ENCODE data around the gene RTN3.

The RTN3 gene

GRCh38 chr11:63749624-63750023 lies 68.3 kb downstream of the RTN3 start:
- Histone ChIP-seq H3K27ac (ENCODE audit: low read length) (no peak overlapping the region), H3K9me3 (ENCODE audit: control insufficient read depth, low read depth, low read length) (no peaks in the 10 kb centered on the region), H3K36me3 (ENCODE audit: control insufficient read depth, low read depth, low read length) (peaks cover 36% of the 10 kb centered on the region), H3K9ac (ENCODE audit: low read length) (no peak overlapping the region), H3K27me3 (ENCODE audit: control insufficient read depth, insufficient read depth, low read length) (no peaks in the 10 kb centered on the region), H3K4me3 (ENCODE audit: low read length) (no peak overlapping the region), H3K4me1 (ENCODE audit: control insufficient read depth, low read depth, low read length) (no peaks in the 10 kb centered on the region)

GRCh38 chr11:63756919-63757761 lies 75.8 kb downstream of the RTN3 start:
- Histone ChIP-seq H3K27me3 (ENCODE audit: control insufficient read depth, insufficient read depth, low read length) (no peaks in the 10 kb centered on the region), H3K27ac (ENCODE audit: low read length) (no peak overlapping the region), H3K36me3 (ENCODE audit: control insufficient read depth, low read depth, low read length) (peaks cover 40% of the 10 kb centered on the region)

GRCh38 chr11:63760487-63761079 lies 79.3 kb downstream of the RTN3 start:
- peaks cover 20% of the 10 kb centered on the region for H3K36me3 ChIP-seq (ENCODE audit: control insufficient read depth, low read depth, low read length)
- no peak overlapping the region for H3K27ac ChIP-seq (ENCODE audit: low read length)
- peaks cover 19% of the 10 kb centered on the region for H3K4me1 ChIP-seq (ENCODE audit: control insufficient read depth, low read depth, low read length)
- H3K9me3 ChIP-seq (ENCODE audit: control insufficient read depth, low read depth, low read length) = no peaks in the 10 kb centered on the region
- no peak overlapping the region for H3K9ac ChIP-seq (ENCODE audit: low read length)
- peak overlapping the region; percentile 77 for H3K4me3 ChIP-seq (ENCODE audit: low read length)
- H3K27me3 ChIP-seq (ENCODE audit: control insufficient read depth, insufficient read depth, low read length) = no peaks in the 10 kb centered on the region

More at GRCh38 chr11:63756919-63757761, 75.8 kb downstream of the RTN3 start:
- Histone ChIP-seq H3K9ac (ENCODE audit: low read length) (no peak overlapping the region), H3K9me3 (ENCODE audit: control insufficient read depth, low read depth, low read length) (no peaks in the 10 kb centered on the region), H3K4me3 (ENCODE audit: low read length) (no peak overlapping the region), H3K4me1 (ENCODE audit: control insufficient read depth, low read depth, low read length) (peaks cover 16% of the 10 kb centered on the region)

GRCh38 chr11:63761188-63761587 lies 79.9 kb downstream of the RTN3 start:
- no peak overlapping the region for H3K9ac ChIP-seq (ENCODE audit: low read length)
- no peaks in the 10 kb centered on the region for H3K27me3 ChIP-seq (ENCODE audit: control insufficient read depth, insufficient read depth, low read length)
- no peak overlapping the region for H3K27ac ChIP-seq (ENCODE audit: low read length)
- no peaks in the 10 kb centered on the region for H3K9me3 ChIP-seq (ENCODE audit: control insufficient read depth, low read depth, low read length)
- H3K4me3 ChIP-seq (ENCODE audit: low read length) = peak overlapping the region; percentile 77
- H3K4me1 ChIP-seq (ENCODE audit: control insufficient read depth, low read depth, low read length) = peaks cover 25% of the 10 kb centered on the region
- H3K36me3 ChIP-seq (ENCODE audit: control insufficient read depth, low read depth, low read length) = peaks cover 16% of the 10 kb centered on the region

- peak overlapping the region; percentile 77 for H3K4me3 ChIP-seq (ENCODE audit: low read length)
- H3K27ac ChIP-seq (ENCODE audit: low read length) = no peak overlapping the region
- H3K9ac ChIP-seq (ENCODE audit: low read length) = peak overlapping the region; percentile 84
- H3K27me3 ChIP-seq (ENCODE audit: control insufficient read depth, insufficient read depth, low read length) = no peaks in the 10 kb centered on the region
- H3K4me1 ChIP-seq (ENCODE audit: control insufficient read depth, low read depth, low read length) = peaks cover 34% of the 10 kb centered on the region
- peaks cover 17% of the 10 kb centered on the region for H3K36me3 ChIP-seq (ENCODE audit: control insufficient read depth, low read depth, low read length)
- H3K9me3 ChIP-seq (ENCODE audit: control insufficient read depth, low read depth, low read length) = no peaks in the 10 kb centered on the region
Measured at GRCh38 chr11:63761931-63762653, 80.8 kb downstream of the RTN3 start.

GRCh38 chr11:63762654-63763495 lies 81.6 kb downstream of the RTN3 start:
- no peaks in the 10 kb centered on the region for H3K27me3 ChIP-seq (ENCODE audit: control insufficient read depth, insufficient read depth, low read length)
- peaks cover 37% of the 10 kb centered on the region for H3K4me1 ChIP-seq (ENCODE audit: control insufficient read depth, low read depth, low read length)
- H3K9me3 ChIP-seq (ENCODE audit: control insufficient read depth, low read depth, low read length) = no peaks in the 10 kb centered on the region
- peaks cover 14% of the 10 kb centered on the region for H3K36me3 ChIP-seq (ENCODE audit: control insufficient read depth, low read depth, low read length)
- H3K27ac ChIP-seq (ENCODE audit: low read length) = peak overlapping the region; percentile 46
- H3K4me3 ChIP-seq (ENCODE audit: low read length) = peak overlapping the region; percentile 77
- H3K9ac ChIP-seq (ENCODE audit: low read length) = peak overlapping the region; percentile 84

- peaks cover 13% of the 10 kb centered on the region for H3K36me3 ChIP-seq (ENCODE audit: control insufficient read depth, low read depth, low read length)
Measured at GRCh38 chr11:63763496-63764339, 82.4 kb downstream of the RTN3 start.

GRCh38 chr11:63764340-63764678 lies 83.0 kb downstream of the RTN3 start:
- H3K27me3 ChIP-seq (ENCODE audit: control insufficient read depth, insufficient read depth, low read length) = no peaks in the 10 kb centered on the region
- peaks cover 10% of the 10 kb centered on the region for H3K36me3 ChIP-seq (ENCODE audit: control insufficient read depth, low read depth, low read length)
- H3K27ac ChIP-seq (ENCODE audit: low read length) = no peak overlapping the region
- H3K9me3 ChIP-seq (ENCODE audit: control insufficient read depth, low read depth, low read length) = no peaks in the 10 kb centered on the region
- peak overlapping the region; percentile 77 for H3K4me3 ChIP-seq (ENCODE audit: low read length)
- peak overlapping the region; percentile 84 for H3K9ac ChIP-seq (ENCODE audit: low read length)
- peaks cover 37% of the 10 kb centered on the region for H3K4me1 ChIP-seq (ENCODE audit: control insufficient read depth, low read depth, low read length)

More at GRCh38 chr11:63763496-63764339, 82.4 kb downstream of the RTN3 start:
- H3K9me3 ChIP-seq (ENCODE audit: control insufficient read depth, low read depth, low read length) = no peaks in the 10 kb centered on the region
- no peaks in the 10 kb centered on the region for H3K27me3 ChIP-seq (ENCODE audit: control insufficient read depth, insufficient read depth, low read length)
- peak overlapping the region; percentile 77 for H3K4me3 ChIP-seq (ENCODE audit: low read length)
- H3K27ac ChIP-seq (ENCODE audit: low read length) = peak overlapping the region; percentile 42
- peak overlapping the region; percentile 84 for H3K9ac ChIP-seq (ENCODE audit: low read length)
- H3K4me1 ChIP-seq (ENCODE audit: control insufficient read depth, low read depth, low read length) = peaks cover 37% of the 10 kb centered on the region

- H3K9ac ChIP-seq (ENCODE audit: low read length) = peak overlapping the region; percentile 84
- peaks cover 4% of the 10 kb centered on the region for H3K36me3 ChIP-seq (ENCODE audit: control insufficient read depth, low read depth, low read length)
- H3K9me3 ChIP-seq (ENCODE audit: control insufficient read depth, low read depth, low read length) = no peaks in the 10 kb centered on the region
- H3K27me3 ChIP-seq (ENCODE audit: control insufficient read depth, insufficient read depth, low read length) = peaks cover 6% of the 10 kb centered on the region
- H3K27ac ChIP-seq (ENCODE audit: low read length) = no peak overlapping the region
- peaks cover 34% of the 10 kb centered on the region for H3K4me1 ChIP-seq (ENCODE audit: control insufficient read depth, low read depth, low read length)
- peak overlapping the region; percentile 77 for H3K4me3 ChIP-seq (ENCODE audit: low read length)
Measured at GRCh38 chr11:63764679-63765647, 83.7 kb downstream of the RTN3 start.
